Kidney epithelial cell (primary cell): ENCODE results near the gene ACD. TPM values are rescaled to one million over a fixed set of nuclear protein-coding genes. Genes with fewer than 3 reads are reported as not detected.

Experiments
- DNase-seq: peaks from one replicate; pipeline ENCODE4 v3.0.0-alpha.2; 2010; ENCODE audit warnings: low read depth
- H3K27me3 ChIP-seq: 2 replicates; pipeline ENCODE4 v1.6.0; 2011; ENCODE audit warnings: low read length; ENCODE audit not compliant: control insufficient read depth, insufficient read depth
- H3K36me3 ChIP-seq: 2 replicates; pipeline ENCODE4 v1.5.1; 2011; ENCODE audit warnings: low read length; ENCODE audit not compliant: control insufficient read depth, insufficient read depth
- H3K4me3 ChIP-seq: 2 replicates; pipeline ENCODE4 v1.5.1; 2011; ENCODE audit warnings: low read depth, mild to moderate bottlenecking, control low read depth, low read length
- CTCF ChIP-seq: IDR thresholded peaks from 2 replicates; pipeline ENCODE4 v1.5.1; 2011; ENCODE audit warnings: mild to moderate bottlenecking, moderate library complexity, low read length, control low read depth, inconsistent platforms; ENCODE audit not compliant: insufficient read depth, poor library complexity, severe bottlenecking
- total RNA-seq: library from RNA; depleted of rRNA; stranded (reverse); fragments of >200 nt; gene quantifications from 2 replicates; pipeline ENCODE4 v1.2.3, GENCODE V29; 2015

Gene ACD
- total RNA-seq, 1 donor from 2014 or later: 29.1 TPM

GRCh38 chr16:67668495-67669157, 8.6 kb upstream of the ACD start:
- TF ChIP-seq CTCF: peak; percentile 9
- H3K4me3 ChIP-seq: no peak overlapping the region
- no peaks in the 10 kb centered on the region for H3K36me3 ChIP-seq
- DNase-seq: no peak
- no peaks in the 10 kb centered on the region for H3K27me3 ChIP-seq

GRCh38 chr16:67667817-67668494, 7.9 kb upstream of the ACD start:
- Histone ChIP-seq H3K4me3 (no peak overlapping the region), H3K36me3 (no peaks in the 10 kb centered on the region), H3K27me3 (no peaks in the 10 kb centered on the region)
- TF ChIP-seq CTCF: peak; percentile 92
- peak; percentile 74 for DNase-seq

- no peak for DNase-seq
- H3K36me3 ChIP-seq: peaks cover 1% of the 10 kb centered on the region
- TF ChIP-seq CTCF: no peak
- H3K27me3 ChIP-seq: no peaks in the 10 kb centered on the region
- peak overlapping the region; percentile 61 for H3K4me3 ChIP-seq
Observed at GRCh38 chr16:67667453-67667816, 7.4 kb upstream of the ACD start.

- H3K4me3 ChIP-seq: peak within 1 kb of the TSS; percentile 61
- H3K36me3 ChIP-seq: peaks cover 2% of the 10 kb centered on the region
- TF ChIP-seq CTCF: no peak
- no peaks in the 10 kb centered on the region for H3K27me3 ChIP-seq
- peak; percentile 34 for DNase-seq
Observed at GRCh38 chr16:67666559-67667452, 6.7 kb upstream of the ACD start, which contains the start of the genes C16orf86 and ENKD1. Gene C16orf86, plus strand, starts transcription at chr16:67666814. Its CDS starts 157 bp downstream, at chr16:67666971. Gene ENKD1, minus strand, starts transcription at chr16:67666750. Its CDS starts 308 bp downstream, at chr16:67666442.

GRCh38 chr16:67666032-67666551, 6.0 kb upstream of the ACD start:
- H3K27me3 ChIP-seq: no peaks in the 10 kb centered on the region
- no peak for DNase-seq
- peaks cover 2% of the 10 kb centered on the region for H3K36me3 ChIP-seq
- TF ChIP-seq CTCF: no peak
- peak overlapping the region; percentile 61 for H3K4me3 ChIP-seq
